Liver (tissue), 9 donors: ENCODE data around the gene FGF11. TPM values are rescaled to one million over a fixed set of nuclear protein-coding genes. Genes with fewer than 3 reads are reported as not detected.

ENCODE experiments used
- DNase-seq: peaks from one replicate; pipeline ENCODE4 v3.0.0-alpha.2; 2017; ENCODE audit warnings: low spot score
- H3K27ac ChIP-seq, 2 donors: one replicate each; pipeline ENCODE4 v1.7.0; 2013; ENCODE audit warnings: inconsistent platforms in 2 of 2, low read length in 2 of 2, control low read depth in 1 of 2, low read depth in 1 of 2, mild to moderate bottlenecking in 1 of 2
- H3K27me3 ChIP-seq, 4 donors: one replicate each; pipeline versions ENCODE4 v1.6.1 to v1.7.0; 2013; ENCODE audit warnings: low read length in 3 of 4, inconsistent platforms in 1 of 4, mild to moderate bottlenecking in 1 of 4, moderate library complexity in 1 of 4; ENCODE audit not compliant: control insufficient read depth in 4 of 4, insufficient read depth in 4 of 4
- H3K36me3 ChIP-seq, 4 donors: one replicate each; pipeline versions ENCODE4 v1.6.1 to v1.7.0; 2013; ENCODE audit warnings: low read length in 3 of 4, mild to moderate bottlenecking in 3 of 4, low read depth in 1 of 4, moderate library complexity in 1 of 4; ENCODE audit not compliant: control insufficient read depth in 4 of 4, insufficient read depth in 3 of 4
- H3K4me1 ChIP-seq, 4 donors: one replicate each; pipeline versions ENCODE4 v1.6.1 to v1.7.0; 2013; ENCODE audit warnings: low read length in 3 of 4, mild to moderate bottlenecking in 3 of 4, moderate library complexity in 1 of 4; ENCODE audit not compliant: control insufficient read depth in 4 of 4, insufficient read depth in 4 of 4
- H3K4me3 ChIP-seq, 3 donors: one replicate each; pipeline versions ENCODE4 v1.6.1 to v1.7.0; 2013; ENCODE audit warnings: low read length in 3 of 3, control low read depth in 1 of 3, low read depth in 1 of 3, mild to moderate bottlenecking in 1 of 3
- H3K9ac ChIP-seq, 2 donors: one replicate each; pipeline ENCODE4 v1.7.0; 2013; ENCODE audit warnings: low read length in 2 of 2, mild to moderate bottlenecking in 2 of 2, moderate library complexity in 2 of 2, control low read depth in 1 of 2, low read depth in 1 of 2
- H3K9me3 ChIP-seq, 4 donors: one replicate each; pipeline versions ENCODE4 v1.6.1 to v1.7.0; 2013; ENCODE audit warnings: low read length in 3 of 4; ENCODE audit not compliant: control insufficient read depth in 4 of 4
- ATF3 ChIP-seq: IDR thresholded peaks from 2 replicates; pipeline ENCODE4 v1.6.1; 2016; ENCODE audit warnings: antibody characterized with exemption
- CTCF ChIP-seq: fragments of 150-350 bp; IDR thresholded peaks from 2 replicates; pipeline ENCODE4 v1.5.1; 2017; ENCODE audit warnings: improper control_type of control experiment, low read depth, low read length; ENCODE audit not compliant: missing input control
- EGR1 ChIP-seq, 2 donors: IDR thresholded peaks; 2 replicates each; pipeline ENCODE4 v1.6.1; 2016 to 2018; ENCODE audit warnings: antibody characterized with exemption in 2 of 2, low read depth in 2 of 2
- FOXA1 ChIP-seq: IDR thresholded peaks from 2 replicates; pipeline ENCODE4 v1.6.1; 2016; ENCODE audit warnings: antibody characterized with exemption
- FOXA2 ChIP-seq: IDR thresholded peaks from 2 replicates; pipeline ENCODE4 v1.6.1; 2016; ENCODE audit warnings: antibody characterized with exemption
- GABPA ChIP-seq, 2 donors: IDR thresholded peaks in 1 of 2; conservative IDR thresholded peaks in 1 of 2; 2 replicates each; pipeline ENCODE4 v1.6.1; 2016; ENCODE audit warnings: antibody characterized with exemption in 2 of 2, mild to moderate bottlenecking in 1 of 2, moderate library complexity in 1 of 2
- HNF4A ChIP-seq, 2 donors: conservative IDR thresholded peaks; 2 replicates each; pipeline ENCODE4 v1.6.1; 2016; ENCODE audit warnings: antibody characterized with exemption in 2 of 2, mild to moderate bottlenecking in 2 of 2
- HNF4G ChIP-seq: IDR thresholded peaks from 2 replicates; pipeline ENCODE4 v1.6.1; 2016; ENCODE audit warnings: antibody characterized with exemption
- JUND ChIP-seq, 2 donors: IDR thresholded peaks; 2 replicates each; pipeline ENCODE4 v1.6.1; 2016; ENCODE audit warnings: antibody characterized with exemption in 2 of 2
- MAX ChIP-seq: IDR thresholded peaks from 2 replicates; pipeline ENCODE4 v1.6.1; 2016; ENCODE audit warnings: antibody characterized with exemption
- NR2F2 ChIP-seq: IDR thresholded peaks from 2 replicates; pipeline ENCODE4 v1.6.1; 2016; ENCODE audit warnings: antibody characterized with exemption
- RAD21 ChIP-seq, 2 donors: IDR thresholded peaks; 2 replicates each; pipeline ENCODE4 v1.6.1; 2016; ENCODE audit warnings: antibody characterized with exemption in 2 of 2, mild to moderate bottlenecking in 2 of 2
- REST ChIP-seq: IDR thresholded peaks from 2 replicates; pipeline ENCODE4 v1.6.1; 2016; ENCODE audit warnings: antibody characterized with exemption, mild to moderate bottlenecking
- RXRA ChIP-seq, 2 donors: IDR thresholded peaks; 2 replicates each; pipeline ENCODE4 v1.6.1; 2017 to 2018; ENCODE audit warnings: antibody characterized with exemption in 2 of 2, mild to moderate bottlenecking in 1 of 2
- SP1 ChIP-seq: IDR thresholded peaks from 2 replicates; pipeline ENCODE4 v1.6.1; 2018; ENCODE audit warnings: antibody characterized with exemption, mild to moderate bottlenecking
- TAF1 ChIP-seq: conservative IDR thresholded peaks from 2 replicates; pipeline ENCODE4 v1.6.1; 2016; ENCODE audit warnings: antibody characterized with exemption, mild to moderate bottlenecking
- YY1 ChIP-seq: IDR thresholded peaks from 2 replicates; pipeline ENCODE4 v1.6.1; 2016; ENCODE audit warnings: antibody characterized with exemption, mild to moderate bottlenecking
- ZBTB33 ChIP-seq: IDR thresholded peaks from 2 replicates; pipeline ENCODE4 v1.6.1; 2016; ENCODE audit warnings: antibody characterized with exemption
- WGBS: extraction: QIAGEN DNeasy Blood & Tissue Kit; methylation state at CpG from one replicate; pipeline ENCODE4 v1.1.7; 2013; 5-methylcytosine and 5-hydroxymethylcytosine counted together
- polyA plus RNA-seq, 2 donors: library from polyadenylated mRNA; stranded (reverse) in 1 of 2; unstranded in 1 of 2; fragments of 200-250 nt in 1 of 2; fragments of >200 nt in 1 of 2; fragmentation: Nextera tagmentation in 1 of 2; extraction: Ambion mirVana in 1 of 2; gene quantifications; one replicate each; pipeline versions ENCODE4 v1.2.1 to v1.2.3, GENCODE V29; 2013 to 2015
- total RNA-seq, 2 donors: library from RNA; depleted of rRNA; stranded (reverse); fragments of >200 nt; gene quantifications; one replicate each; pipeline ENCODE4 v1.2.3, GENCODE V29; 2014
- donor health status: healthy.
- donor health status: healthy.
- donor health status: healthy.
- donor health status: healthy.
- donor health status: healthy.

The FGF11 gene
- total and polyA plus RNA-seq, 4 donors, result 0.17 to 0.25 (median 0.20) TPM

GRCh38 chr17:7484919-7485377 is 45.6 kb downstream of the FGF11 start:
- Histone ChIP-seq H3K27ac (peak overlapping the region; percentile 73 to 99), H3K9me3 (no peaks in the 10 kb centered on the region), H3K27me3 (no peaks in the 10 kb centered on the region), H3K4me3 (peak overlapping the region; percentile 58 to 76 (median 64)), H3K36me3 (peaks cover 0 to 1% (median 0%) of the 10 kb centered on the region in 4 donors), H3K4me1 (peaks cover 11 to 46% (median 30%) of the 10 kb centered on the region in 4 donors), H3K9ac (peak overlapping the region; percentile 30 to 85)
- peak; percentile 65 to 73 for TF ChIP-seq RAD21 (IDR thresholded peaks at IDR 0.05)
- TF ChIP-seq NR2F2, result no peak
- TF ChIP-seq EGR1 (IDR thresholded peaks at IDR 0.05; ENCODE audit: low read depth in 2 of 2), result no peak
- peak in 1 of 2 donors; percentile 1 for TF ChIP-seq HNF4A (conservative IDR thresholded peaks at IDR 0.05)
- WGBS, result 0% methylated on average over 19 of the region's 19 CpGs
- no peak for DNase-seq

GRCh38 chr17:7486181-7486580 is 46.9 kb downstream of the FGF11 start:
- no peaks in the 10 kb centered on the region for H3K9me3 ChIP-seq
- peaks cover 9 to 47% (median 26%) of the 10 kb centered on the region in 4 donors for H3K4me1 ChIP-seq
- WGBS, result 52% methylated on average over 3 of the region's 3 CpGs
- peak overlapping the region in 1 of 3 donors; percentile 33 for H3K4me3 ChIP-seq
- H3K27ac ChIP-seq, result no peak overlapping the region
- no peak for TF ChIP-seq SP1
- TF ChIP-seq CTCF, result no peak
- TF ChIP-seq EGR1 (IDR thresholded peaks at IDR 0.05; ENCODE audit: low read depth in 2 of 2), result no peak
- no peak for TF ChIP-seq FOXA2
- TF ChIP-seq JUND (IDR thresholded peaks at IDR 0.05), result no peak
- TF ChIP-seq YY1, result no peak
- TF ChIP-seq FOXA1, result no peak
- TF ChIP-seq RXRA (IDR thresholded peaks at IDR 0.05), result no peak
- no peak for TF ChIP-seq REST
- no peak for TF ChIP-seq RAD21 (IDR thresholded peaks at IDR 0.05)
- no peak for TF ChIP-seq MAX
- no peak for TF ChIP-seq TAF1
- TF ChIP-seq ZBTB33, result no peak
- no peak for TF ChIP-seq HNF4G
- no peak for TF ChIP-seq ATF3
- no peak for TF ChIP-seq GABPA (IDR thresholded peaks at IDR 0.05 in 1 of 2, conservative IDR thresholded peaks at IDR 0.05 in 1 of 2)
- TF ChIP-seq NR2F2, result no peak
- H3K27me3 ChIP-seq, result no peaks in the 10 kb centered on the region
- peaks cover 0 to 4% (median under 1%) of the 10 kb centered on the region in 4 donors for H3K36me3 ChIP-seq
- DNase-seq, result no peak
- H3K9ac ChIP-seq, result peak overlapping the region in 1 of 2 donors; percentile 45
